Loucy (cell line): ENCODE measurements around the gene PLXNA2.

Experiments used
- H2AFZ ChIP-seq: fragments of 200-600 bp; sonication (generic); 2 replicates; pipeline ENCODE4 v1.6.0; 2016; ENCODE audit warnings: antibody characterized with exemption, mild to moderate bottlenecking, low read length, moderate library complexity
- H3F3A ChIP-seq: fragments of 200-600 bp; 2 replicates; pipeline ENCODE4 v1.6.0; 2016; ENCODE audit warnings: antibody characterized with exemption, low read depth, mild to moderate bottlenecking
- H3K27me3 ChIP-seq: fragments of 200-600 bp; sonication (generic); 2 replicates; pipeline ENCODE4 v1.6.1; 2014; ENCODE audit warnings: low read length, mild to moderate bottlenecking; ENCODE audit not compliant: insufficient read depth, poor library complexity, severe bottlenecking
- H3K36me3 ChIP-seq: fragments of 200-600 bp; sonication (generic); 2 replicates; pipeline ENCODE4 v1.6.1; 2016; ENCODE audit warnings: low read length; ENCODE audit not compliant: insufficient read depth
- H3K4me1 ChIP-seq: fragments of 200-600 bp; sonication (generic); 2 replicates; pipeline ENCODE4 v1.5.1; 2014; ENCODE audit warnings: low read length, mild to moderate bottlenecking; ENCODE audit not compliant: insufficient read depth, poor library complexity, severe bottlenecking
- H3K4me2 ChIP-seq: fragments of 200-600 bp; sonication (generic); 2 replicates; pipeline ENCODE4 v1.6.0; 2014; ENCODE audit warnings: antibody characterized with exemption, low read length, low read depth, mild to moderate bottlenecking; ENCODE audit not compliant: poor library complexity, severe bottlenecking
- H3K4me3 ChIP-seq: fragments of 200-600 bp; sonication (generic); 2 replicates; pipeline ENCODE4 v1.5.1; 2014; ENCODE audit warnings: low read length, mild to moderate bottlenecking, mixed read lengths; ENCODE audit not compliant: poor library complexity, severe bottlenecking
- H3K79me2 ChIP-seq: fragments of 200-600 bp; sonication (generic); 2 replicates; pipeline ENCODE4 v1.6.1; 2014; ENCODE audit warnings: low read length; ENCODE audit not compliant: insufficient read depth
- H3K9ac ChIP-seq: fragments of 200-600 bp; sonication (generic); 2 replicates; pipeline ENCODE4 v1.6.0; 2014; ENCODE audit warnings: mild to moderate bottlenecking, low read depth, low read length, moderate library complexity; ENCODE audit not compliant: poor library complexity, severe bottlenecking
- H3K9me2 ChIP-seq: fragments of 200-600 bp; sonication (generic); replicated peaks from 2 replicates; pipeline ENCODE4 v1.6.1; 2016; ENCODE audit warnings: low read depth, low read length, mixed read lengths
- H3K9me3 ChIP-seq: fragments of 200-600 bp; sonication (generic); 2 replicates; pipeline ENCODE4 v1.6.1; 2014; ENCODE audit warnings: mild to moderate bottlenecking, antibody characterized with exemption, low read length, low read depth; ENCODE audit not compliant: insufficient read depth
- H4K20me1 ChIP-seq: fragments of 200-600 bp; sonication (generic); 2 replicates; pipeline ENCODE4 v1.6.0; 2014; ENCODE audit warnings: antibody characterized with exemption, low read length, mild to moderate bottlenecking; ENCODE audit not compliant: insufficient read depth, poor library complexity, severe bottlenecking
- EZH2phosphoT487 ChIP-seq: fragments of 200-600 bp; IDR thresholded peaks from 2 replicates; pipeline ENCODE4 v1.6.1; 2018; ENCODE audit warnings: antibody characterized with exemption, mild to moderate bottlenecking, moderate library complexity, borderline replicate concordance
- TF ChIP-seq, protein P1 (sequence below): fragments of 200-600 bp; sonication (generic); conservative IDR thresholded peaks from 2 replicates; pipeline ENCODE4 v1.5.1; 2014; ENCODE audit warnings: mild to moderate bottlenecking, antibody characterized with exemption, low read length

The PLXNA2 gene

GRCh38 chr1:208065862-208066261 lies 178.3 kb downstream of the PLXNA2 start:
- Histone ChIP-seq H4K20me1 (no peaks in the 10 kb centered on the region), H3K4me2 (no peak overlapping the region), H2AFZ (no peak overlapping the region), H3K4me3 (no peak overlapping the region), H3F3A (no peaks in the 10 kb centered on the region), H3K9me2 (no peaks in the 10 kb centered on the region), H3K4me1 (no peaks in the 10 kb centered on the region), H3K9me3 (no peaks in the 10 kb centered on the region), H3K36me3 (no peaks in the 10 kb centered on the region), H3K79me2 (no peaks in the 10 kb centered on the region), H3K9ac (no peak overlapping the region), H3K27me3 (no peaks in the 10 kb centered on the region)
- TF ChIP-seq EZH2phosphoT487, result no peak
- TF ChIP-seq, protein P1, sequence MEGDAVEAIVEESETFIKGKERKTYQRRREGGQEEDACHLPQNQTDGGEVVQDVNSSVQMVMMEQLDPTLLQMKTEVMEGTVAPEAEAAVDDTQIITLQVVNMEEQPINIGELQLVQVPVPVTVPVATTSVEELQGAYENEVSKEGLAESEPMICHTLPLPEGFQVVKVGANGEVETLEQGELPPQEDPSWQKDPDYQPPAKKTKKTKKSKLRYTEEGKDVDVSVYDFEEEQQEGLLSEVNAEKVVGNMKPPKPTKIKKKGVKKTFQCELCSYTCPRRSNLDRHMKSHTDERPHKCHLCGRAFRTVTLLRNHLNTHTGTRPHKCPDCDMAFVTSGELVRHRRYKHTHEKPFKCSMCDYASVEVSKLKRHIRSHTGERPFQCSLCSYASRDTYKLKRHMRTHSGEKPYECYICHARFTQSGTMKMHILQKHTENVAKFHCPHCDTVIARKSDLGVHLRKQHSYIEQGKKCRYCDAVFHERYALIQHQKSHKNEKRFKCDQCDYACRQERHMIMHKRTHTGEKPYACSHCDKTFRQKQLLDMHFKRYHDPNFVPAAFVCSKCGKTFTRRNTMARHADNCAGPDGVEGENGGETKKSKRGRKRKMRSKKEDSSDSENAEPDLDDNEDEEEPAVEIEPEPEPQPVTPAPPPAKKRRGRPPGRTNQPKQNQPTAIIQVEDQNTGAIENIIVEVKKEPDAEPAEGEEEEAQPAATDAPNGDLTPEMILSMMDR, result no peak

GRCh38 chr1:208061632-208062031 lies 182.6 kb downstream of the PLXNA2 start:
- H3K36me3 ChIP-seq, result no peaks in the 10 kb centered on the region
- no peaks in the 10 kb centered on the region for H4K20me1 ChIP-seq
- H3K9me3 ChIP-seq, result no peaks in the 10 kb centered on the region
- no peaks in the 10 kb centered on the region for H3K9me2 ChIP-seq
- no peak overlapping the region for H2AFZ ChIP-seq
- no peaks in the 10 kb centered on the region for H3K79me2 ChIP-seq
- no peak overlapping the region for H3K9ac ChIP-seq
- H3K4me2 ChIP-seq, result no peak overlapping the region
- no peaks in the 10 kb centered on the region for H3F3A ChIP-seq
- H3K4me1 ChIP-seq, result no peaks in the 10 kb centered on the region
- H3K27me3 ChIP-seq, result no peaks in the 10 kb centered on the region
- no peak for TF ChIP-seq EZH2phosphoT487
- TF ChIP-seq, protein P1, result no peak
- no peak overlapping the region for H3K4me3 ChIP-seq

DNA sequence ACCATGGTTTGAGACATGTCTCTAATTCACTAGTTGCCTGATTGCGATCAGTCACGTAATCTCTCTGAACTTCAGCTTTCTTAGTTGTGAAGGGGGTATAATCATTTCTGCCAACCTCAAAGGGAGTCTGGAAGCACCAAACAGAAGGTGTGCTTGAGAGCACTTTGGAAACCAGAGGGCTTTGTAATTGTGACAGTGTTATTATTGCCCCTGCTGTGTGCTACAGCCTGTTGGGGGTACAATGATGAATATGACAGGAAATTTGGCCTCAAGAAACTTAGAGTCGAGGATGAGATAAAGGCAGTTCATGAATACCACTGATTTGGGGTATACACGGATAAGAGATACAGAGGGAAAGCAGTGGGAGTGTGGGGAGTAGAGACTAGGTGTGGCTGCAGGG lies 183.1 kb downstream of the PLXNA2 start:
- TF ChIP-seq, protein P1, result no peak
- no peak for TF ChIP-seq EZH2phosphoT487
- no peaks in the 10 kb centered on the region for H3K4me1 ChIP-seq
- no peaks in the 10 kb centered on the region for H3K36me3 ChIP-seq
- H3K4me3 ChIP-seq, result no peak overlapping the region
- no peak overlapping the region for H2AFZ ChIP-seq
- no peaks in the 10 kb centered on the region for H3K27me3 ChIP-seq
- H3K79me2 ChIP-seq, result no peaks in the 10 kb centered on the region
- H3K4me2 ChIP-seq, result no peak overlapping the region
- H3K9ac ChIP-seq, result no peak overlapping the region
- no peaks in the 10 kb centered on the region for H4K20me1 ChIP-seq
- no peaks in the 10 kb centered on the region for H3K9me2 ChIP-seq
- no peaks in the 10 kb centered on the region for H3F3A ChIP-seq
- no peaks in the 10 kb centered on the region for H3K9me3 ChIP-seq
